ENCODE measurements around the gene HOGA1.
"Not testable (repeated sequence)": the region's sequence is repeated elsewhere in the genome, so short reads cannot be mapped to it uniquely, and the experiment has no call there.

- TF ChIP-seq POLR2A, CTCF (IDR thresholded peaks at IDR 0.05): not testable (repeated sequence)
These were observed 65.2 kb downstream of the HOGA1 start for GRCh38 chr10:97649405-97649750.
